Astrocyte (in vitro differentiated cells and primary cell): ENCODE data around the gene ENHO.

Experiments used
- EZH2 ChIP-seq: IDR thresholded peaks from 2 replicates; pipeline ENCODE4 v1.6.1; 2012; ENCODE audit warnings: mild to moderate bottlenecking, low read length, inconsistent platforms; ENCODE audit not compliant: insufficient read depth
- TF ChIP-seq, protein P1 (sequence below): IDR thresholded peaks from 2 replicates; pipeline ENCODE4 v1.5.1; 2011; ENCODE audit warnings: low read depth, mild to moderate bottlenecking, inconsistent platforms, low read length, moderate library complexity; ENCODE audit not compliant: insufficient read depth

DNA sequence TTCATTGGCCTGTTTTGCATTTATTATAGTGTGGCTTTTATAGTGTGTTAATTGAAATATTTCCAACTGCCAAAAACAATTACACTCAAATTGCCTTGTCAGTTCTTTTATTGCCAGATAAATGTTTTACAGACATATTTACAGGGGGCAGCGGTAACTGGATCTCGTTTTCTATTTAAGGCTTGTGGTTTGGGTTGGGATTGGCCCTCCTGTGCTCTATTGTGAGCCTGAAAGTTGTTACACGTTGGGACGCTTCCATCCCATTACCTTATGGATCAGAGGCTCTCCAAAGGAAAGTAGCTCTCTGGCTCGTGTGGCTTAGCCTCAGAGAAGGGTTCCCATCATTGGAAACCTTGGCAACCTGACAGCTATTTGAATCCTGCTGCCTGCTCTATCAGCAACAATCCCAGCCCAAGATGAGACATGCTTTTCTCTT is 43.3 kb downstream of the ENHO start:
- TF ChIP-seq, protein P1, sequence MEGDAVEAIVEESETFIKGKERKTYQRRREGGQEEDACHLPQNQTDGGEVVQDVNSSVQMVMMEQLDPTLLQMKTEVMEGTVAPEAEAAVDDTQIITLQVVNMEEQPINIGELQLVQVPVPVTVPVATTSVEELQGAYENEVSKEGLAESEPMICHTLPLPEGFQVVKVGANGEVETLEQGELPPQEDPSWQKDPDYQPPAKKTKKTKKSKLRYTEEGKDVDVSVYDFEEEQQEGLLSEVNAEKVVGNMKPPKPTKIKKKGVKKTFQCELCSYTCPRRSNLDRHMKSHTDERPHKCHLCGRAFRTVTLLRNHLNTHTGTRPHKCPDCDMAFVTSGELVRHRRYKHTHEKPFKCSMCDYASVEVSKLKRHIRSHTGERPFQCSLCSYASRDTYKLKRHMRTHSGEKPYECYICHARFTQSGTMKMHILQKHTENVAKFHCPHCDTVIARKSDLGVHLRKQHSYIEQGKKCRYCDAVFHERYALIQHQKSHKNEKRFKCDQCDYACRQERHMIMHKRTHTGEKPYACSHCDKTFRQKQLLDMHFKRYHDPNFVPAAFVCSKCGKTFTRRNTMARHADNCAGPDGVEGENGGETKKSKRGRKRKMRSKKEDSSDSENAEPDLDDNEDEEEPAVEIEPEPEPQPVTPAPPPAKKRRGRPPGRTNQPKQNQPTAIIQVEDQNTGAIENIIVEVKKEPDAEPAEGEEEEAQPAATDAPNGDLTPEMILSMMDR: no peak
- TF ChIP-seq EZH2: no peak
